GM23248 (cell line): ENCODE measurements around the gene LMCD1. TPM values are rescaled to one million over a fixed set of nuclear protein-coding genes. Genes with fewer than 3 reads are reported as not detected.
A peak's percentile ranks its signal among the peaks of the same experiment; 100 is the strongest.

ENCODE experiments used
- DNase-seq: peaks from one replicate; pipeline ENCODE4 v3.0.0-alpha.2; 2015
- H2AFZ ChIP-seq: fragments of 200-600 bp; sonication (generic); 2 replicates; pipeline ENCODE4 v1.6.1; 2016; ENCODE audit warnings: antibody characterized with exemption
- H3F3A ChIP-seq: fragments of 200-600 bp; sonication (generic); 2 replicates; pipeline ENCODE4 v1.6.1; 2016; ENCODE audit warnings: mild to moderate bottlenecking, antibody characterized with exemption, mixed run types; ENCODE audit not compliant: insufficient read depth
- H3K27ac ChIP-seq: fragments of 200-600 bp; sonication (generic); 2 replicates; pipeline ENCODE4 v1.5.1; 2016; ENCODE audit warnings: mild to moderate bottlenecking
- H3K27me3 ChIP-seq: fragments of 200-600 bp; sonication (generic); replicated peaks from 2 replicates; pipeline ENCODE4 v1.6.1; 2016; ENCODE audit warnings: mild to moderate bottlenecking; ENCODE audit not compliant: insufficient read depth
- H3K36me3 ChIP-seq: fragments of 200-600 bp; sonication (generic); 2 replicates; pipeline ENCODE4 v1.6.1; 2016; ENCODE audit warnings: low read depth, mild to moderate bottlenecking
- H3K4me1 ChIP-seq: fragments of 200-600 bp; sonication (generic); 2 replicates; pipeline ENCODE4 v1.6.1; 2016; ENCODE audit warnings: mild to moderate bottlenecking; ENCODE audit not compliant: insufficient read depth
- H3K4me2 ChIP-seq: fragments of 200-600 bp; sonication (generic); one replicate; pipeline ENCODE4 v1.6.1; 2016; ENCODE audit warnings: mild to moderate bottlenecking; ENCODE audit not compliant: unreplicated experiment
- H3K4me3 ChIP-seq: fragments of 200-600 bp; sonication (generic); 2 replicates; pipeline ENCODE4 v1.5.1; 2016; ENCODE audit warnings: mild to moderate bottlenecking
- H3K79me2 ChIP-seq: fragments of 200-600 bp; sonication (generic); 2 replicates; pipeline ENCODE4 v1.6.1; 2016; ENCODE audit warnings: mild to moderate bottlenecking; ENCODE audit not compliant: insufficient read depth
- H3K9ac ChIP-seq: fragments of 200-600 bp; sonication (generic); 2 replicates; pipeline ENCODE4 v1.6.1; 2016; ENCODE audit warnings: mild to moderate bottlenecking
- H3K9me2 ChIP-seq: fragments of 200-600 bp; sonication (generic); 2 replicates; pipeline ENCODE4 v1.6.1; 2016; ENCODE audit warnings: mixed run types, mild to moderate bottlenecking, moderate library complexity; ENCODE audit not compliant: insufficient read depth
- H3K9me3 ChIP-seq: fragments of 200-600 bp; sonication (generic); one replicate; pipeline ENCODE4 v1.6.1; 2017; ENCODE audit warnings: low read depth
- H4K20me1 ChIP-seq: fragments of 200-600 bp; sonication (generic); 2 replicates; pipeline ENCODE4 v1.6.0; 2016; ENCODE audit not compliant: insufficient read depth
- EZH2 ChIP-seq: fragments of 200-600 bp; sonication (generic); IDR thresholded peaks from 2 replicates; pipeline ENCODE4 v1.6.1; 2018; ENCODE audit warnings: antibody characterized with exemption, mild to moderate bottlenecking; ENCODE audit not compliant: insufficient read depth, poor library complexity, severe bottlenecking
- EZH2phosphoT487 ChIP-seq: fragments of 200-600 bp; sonication (generic); IDR thresholded peaks from 2 replicates; pipeline ENCODE4 v1.6.1; 2018; ENCODE audit warnings: antibody characterized with exemption, moderate library complexity, mild to moderate bottlenecking, low read depth; ENCODE audit not compliant: insufficient read depth
- WGBS, 2 experiments: methylation state at CpG; one replicate each; pipeline ENCODE4 v1.1.6; 2015 to 2017; ENCODE audit warnings: low lambda C conversion rate in 2 of 2, low coverage in 1 of 2; ENCODE audit errors: missing lambda C conversion rate in 2 of 2; 5-methylcytosine and 5-hydroxymethylcytosine counted together
- in situ Hi-C: fragments of 300-500 bp; cut with MboI; formaldehyde crosslinking; loops from 2 replicates; pipeline ENCODE4 v1.15.0; 2020
- polyA plus RNA-seq: library from polyadenylated mRNA; unstranded; fragments of >200 nt; fragmentation: Nextera tagmentation; extraction: Ambion mirVana; gene quantifications from 2 replicates; pipeline ENCODE4 v1.2.1, GENCODE V29; 2016
- total RNA-seq: library from RNA; depleted of rRNA; stranded (reverse); fragments of >200 nt; shearing (Covaris generic); gene quantifications from 2 replicates; pipeline ENCODE4 v1.2.3, GENCODE V29; 2014

Gene LMCD1
- total and polyA plus RNA-seq, 2 experiments from 2014 or later: 187 to 259 TPM

DNA sequence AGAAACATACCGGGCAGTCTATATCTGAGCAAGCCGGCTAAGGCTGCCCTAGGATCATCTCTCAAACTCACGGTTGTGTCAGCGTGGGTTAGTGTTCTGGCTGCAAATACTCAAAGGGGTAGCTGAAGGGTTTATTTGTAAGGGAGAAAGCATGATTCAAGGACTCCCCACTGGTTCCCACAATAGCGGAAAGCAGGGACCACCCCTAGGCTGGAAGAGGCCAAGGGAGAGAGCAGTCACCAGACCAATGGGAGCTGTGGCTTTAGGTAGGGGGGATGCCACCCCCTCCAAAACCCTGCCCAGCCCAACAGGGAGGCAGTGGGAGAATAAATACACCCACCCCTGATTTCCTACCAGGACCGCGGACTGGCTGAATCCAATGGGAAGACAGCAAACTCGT lies 7.3 kb upstream of the LMCD1 start:
- H2AFZ ChIP-seq: no peak overlapping the region
- H3K27me3 ChIP-seq: no peaks in the 10 kb centered on the region
- H3K9me2 ChIP-seq: no peaks in the 10 kb centered on the region
- H3K4me3 ChIP-seq: no peak overlapping the region
- peaks cover 36% of the 10 kb centered on the region for H3F3A ChIP-seq
- H3K4me1 ChIP-seq: peaks cover 40% of the 10 kb centered on the region
- H4K20me1 ChIP-seq: no peaks in the 10 kb centered on the region
- no peak overlapping the region for H3K27ac ChIP-seq
- no peaks in the 10 kb centered on the region for H3K79me2 ChIP-seq
- no peaks in the 10 kb centered on the region for H3K36me3 ChIP-seq
- no peak overlapping the region for H3K4me2 ChIP-seq
- in situ Hi-C loops: no loop called here
- H3K9ac ChIP-seq: no peak overlapping the region
- DNase-seq: no peak
- WGBS, 2 experiments: 99 to 100% methylated on average over 8 of the region's 8 CpGs
- no peak for TF ChIP-seq EZH2phosphoT487
- TF ChIP-seq EZH2: no peak
- no peaks in the 10 kb centered on the region for H3K9me3 ChIP-seq

DNA sequence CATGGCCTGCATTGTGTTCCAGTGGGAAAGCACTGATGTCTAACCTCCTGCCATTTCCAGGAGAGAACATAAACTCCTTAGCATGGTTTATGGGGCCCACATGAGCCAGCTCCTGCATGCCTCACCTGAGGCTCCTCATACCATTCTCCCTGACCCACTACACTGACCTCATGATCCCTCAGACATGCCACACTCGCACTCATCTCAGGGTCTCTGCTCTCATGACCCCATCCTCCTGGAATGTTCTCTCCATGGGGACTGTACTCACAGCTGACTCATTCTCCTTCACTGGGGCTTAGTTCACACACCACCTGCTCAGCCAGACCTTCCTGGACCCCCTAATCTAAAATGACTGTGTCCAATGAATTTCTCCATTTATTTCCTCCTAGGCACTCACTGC lies 4.0 kb upstream of the LMCD1 start:
- Histone ChIP-seq H3K4me3 (no peak overlapping the region), H3F3A (peaks cover 33% of the 10 kb centered on the region), H4K20me1 (no peaks in the 10 kb centered on the region), H3K36me3 (no peaks in the 10 kb centered on the region), H3K79me2 (peaks cover 7% of the 10 kb centered on the region), H3K9me2 (no peaks in the 10 kb centered on the region), H3K27ac (no peak overlapping the region), H3K9me3 (no peaks in the 10 kb centered on the region), H3K4me1 (peaks cover 20% of the 10 kb centered on the region), H2AFZ (no peak overlapping the region), H3K9ac (no peak overlapping the region), H3K27me3 (no peaks in the 10 kb centered on the region), H3K4me2 (no peak overlapping the region)
- TF ChIP-seq EZH2: no peak
- TF ChIP-seq EZH2phosphoT487: no peak
- in situ Hi-C loops: no loop called here
- WGBS, 2 experiments: 10 to 17% methylated on average over 1 of the region's 1 CpG
- DNase-seq: peak; percentile 56

DNA sequence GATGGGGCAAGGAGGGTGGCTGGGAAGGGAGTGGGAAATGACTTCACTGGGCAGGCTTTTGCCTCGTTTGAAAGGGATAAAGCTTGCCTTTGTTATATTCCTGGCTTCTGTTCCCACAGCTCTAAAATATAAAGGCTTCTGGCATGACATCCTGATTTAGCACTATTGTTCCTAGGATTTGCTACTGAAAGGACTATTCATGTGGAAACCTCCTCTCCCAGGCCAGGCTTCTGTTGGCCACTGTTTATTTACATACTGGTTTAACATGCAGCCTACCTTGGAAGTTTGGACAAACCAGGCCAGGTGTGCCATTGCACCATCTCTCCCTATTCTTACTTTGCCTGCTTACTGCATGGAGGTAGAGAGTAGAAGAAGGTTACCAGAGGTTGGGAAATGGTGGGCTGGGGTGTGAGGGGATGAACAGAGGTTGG lies 2.4 kb upstream of the LMCD1 start:
- H4K20me1 ChIP-seq: no peaks in the 10 kb centered on the region
- H3K9me3 ChIP-seq: no peaks in the 10 kb centered on the region
- H3K79me2 ChIP-seq: peaks cover 23% of the 10 kb centered on the region
- no peaks in the 10 kb centered on the region for H3K27me3 ChIP-seq
- no peak overlapping the region for H3K4me2 ChIP-seq
- no peak overlapping the region for H2AFZ ChIP-seq
- H3F3A ChIP-seq: peaks cover 41% of the 10 kb centered on the region
- H3K27ac ChIP-seq: no peak overlapping the region
- H3K9me2 ChIP-seq: no peaks in the 10 kb centered on the region
- DNase-seq: no peak
- no peak overlapping the region for H3K9ac ChIP-seq
- WGBS, 2 experiments: 46 to 52% methylated on average over 1 of the region's 1 CpG
- H3K4me3 ChIP-seq: no peak overlapping the region
- peaks cover 24% of the 10 kb centered on the region for H3K4me1 ChIP-seq
- H3K36me3 ChIP-seq: no peaks in the 10 kb centered on the region
- no peak for TF ChIP-seq EZH2phosphoT487
- in situ Hi-C loops: no loop called here

DNA sequence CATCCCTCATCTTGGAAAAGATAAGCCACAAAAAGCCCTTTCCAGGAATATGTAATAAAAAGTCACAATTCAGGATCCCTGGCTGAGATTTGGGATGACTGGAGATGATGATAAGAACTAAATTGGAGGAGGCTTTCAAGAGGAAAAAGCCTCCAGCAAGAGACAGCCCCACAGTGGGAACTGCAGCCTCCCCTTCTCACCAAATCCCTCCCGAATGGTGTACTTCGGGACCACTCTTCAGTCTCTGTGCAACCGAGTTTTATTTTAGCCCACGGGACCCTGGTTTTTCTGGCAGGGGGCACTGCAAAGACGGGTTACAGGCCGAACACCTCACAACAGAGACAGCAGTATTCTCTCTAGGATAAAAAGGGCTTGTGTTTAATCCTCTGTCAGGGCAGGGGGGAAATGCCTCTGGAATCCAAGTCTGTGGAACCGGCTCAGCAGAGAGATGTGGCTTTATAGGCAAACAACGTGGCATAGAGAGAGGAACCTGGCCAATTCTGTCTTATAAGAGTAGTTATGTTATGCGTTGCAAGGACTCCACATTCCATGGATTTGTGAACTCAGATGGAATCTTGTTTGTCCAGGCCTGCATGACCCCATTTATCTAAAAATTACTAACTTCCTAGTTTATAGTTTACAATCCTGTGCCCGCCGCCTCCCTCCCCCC lies 1.2 kb upstream of the LMCD1 start:
- 18 to 21% methylated on average over 11 of the region's 11 CpGs for WGBS, 2 experiments
- peak; percentile 61 for DNase-seq
- Histone ChIP-seq H3F3A (peaks cover 54% of the 10 kb centered on the region), H3K4me3 (peak overlapping the region; percentile 84), H3K4me1 (peaks cover 36% of the 10 kb centered on the region), H2AFZ (peak overlapping the region; percentile 61), H3K9ac (peak overlapping the region; percentile 86), H4K20me1 (no peaks in the 10 kb centered on the region), H3K27me3 (no peaks in the 10 kb centered on the region), H3K9me3 (no peaks in the 10 kb centered on the region), H3K36me3 (no peaks in the 10 kb centered on the region), H3K27ac (peak overlapping the region; percentile 79), H3K4me2 (peak overlapping the region; percentile 99), H3K79me2 (peaks cover 35% of the 10 kb centered on the region), H3K9me2 (no peaks in the 10 kb centered on the region)
- in situ Hi-C loops: no loop called here
- TF ChIP-seq EZH2: no peak
- TF ChIP-seq EZH2phosphoT487: no peak
